Natural killer cell (primary cell): ENCODE measurements around the gene DOCK10. TPM values are rescaled to one million over a fixed set of nuclear protein-coding genes. Genes with fewer than 3 reads are reported as not detected.

Experiments
- ATAC-seq, 3 donors: fragments of 150-1000 bp in 2 of 3; fragments of 200-7000 bp in 1 of 3; cut with Tn5 transposase; 1 replicate in 1 of 3; 2 replicates in 2 of 3; pipeline ENCODE4 v1.10.0; 2021; ENCODE audit warnings: mild to moderate bottlenecking in 2 of 3, moderate library complexity in 2 of 3
- DNase-seq, 2 donors: peaks; one replicate each; pipeline versions ENCODE4 v3.0.0 to v3.0.0-alpha.2; 2013 to 2021; ENCODE audit warnings: mixed read lengths in 1 of 2
- H3K27ac ChIP-seq: one replicate; pipeline ENCODE4 v1.5.1; 2013; ENCODE audit warnings: mild to moderate bottlenecking, low read length
- H3K27me3 ChIP-seq: one replicate; pipeline ENCODE4 v1.6.1; 2013; ENCODE audit warnings: low read length; ENCODE audit not compliant: control insufficient read depth, insufficient read depth
- H3K36me3 ChIP-seq: one replicate; pipeline ENCODE4 v1.6.1; 2013; ENCODE audit warnings: low read length; ENCODE audit not compliant: control insufficient read depth, insufficient read depth
- H3K4me1 ChIP-seq: one replicate; pipeline ENCODE4 v1.6.1; 2013; ENCODE audit warnings: low read length; ENCODE audit not compliant: control insufficient read depth, insufficient read depth
- H3K4me3 ChIP-seq: one replicate; pipeline ENCODE4 v1.5.1; 2013; ENCODE audit warnings: low read length
- H3K9me3 ChIP-seq: one replicate; pipeline ENCODE4 v1.6.1; 2013; ENCODE audit warnings: low read length; ENCODE audit not compliant: control insufficient read depth, insufficient read depth
- H3K27ac Mint-ChIP-seq, 2 donors: one replicate each; pipeline ENCODE4 v1.8.0; 2022; ENCODE audit warnings: mild to moderate bottlenecking in 2 of 2, mixed read lengths in 2 of 2, moderate library complexity in 1 of 2
- H3K27me3 Mint-ChIP-seq, 2 donors: one replicate each; pipeline ENCODE4 v1.8.0; 2022; ENCODE audit warnings: low read depth in 2 of 2, mixed read lengths in 2 of 2
- H3K36me3 Mint-ChIP-seq: one replicate; pipeline ENCODE4 v1.8.0; 2022; ENCODE audit warnings: mixed read lengths
- H3K4me1 Mint-ChIP-seq, 2 donors: one replicate each; pipeline ENCODE4 v1.8.0; 2022; ENCODE audit warnings: mixed read lengths in 2 of 2
- H3K4me3 Mint-ChIP-seq: one replicate; pipeline ENCODE4 v1.8.0; 2022; ENCODE audit warnings: mild to moderate bottlenecking, moderate library complexity, mixed read lengths
- H3K9me3 Mint-ChIP-seq, 2 donors: one replicate each; pipeline ENCODE4 v1.8.0; 2022; ENCODE audit warnings: mixed read lengths in 2 of 2
- CTCF ChIP-seq: fragments of 200-600 bp; IDR thresholded peaks from one replicate; pipeline ENCODE4 v1.8.0; 2022; ENCODE audit warnings: antibody characterized with exemption
- WGBS: methylation state at CpG from one replicate; pipeline ENCODE4 v1.1.7; 2013; ENCODE audit warnings: missing lambda C conversion rate; ENCODE audit not compliant: insufficient coverage; 5-methylcytosine and 5-hydroxymethylcytosine counted together
- intact Hi-C: fragments of 100-400 bp; cut with micrococcal nuclease; formaldehyde crosslinking; loops from one replicate; pipeline ENCODE4 v1.14.2; 2022
- total RNA-seq, 4 donors: library from RNA; stranded (reverse); fragments of 120-200 nt in 1 of 4; gene quantifications; one replicate each; pipeline versions ENCODE4 v1.2.3 to v1.2.4, GENCODE V29; 2013 to 2022

Gene DOCK10
- total RNA-seq, 3 donors from 2014 or later (not counting 1 experiment from before 2014, with no cell fraction given) = 181 to 213 (median 182) TPM

GRCh38 chr2:224925061-224925809 lies 117.0 kb downstream of the DOCK10 start:
- H3K36me3 ChIP-seq = peaks cover 24% of the 10 kb centered on the region
- DNase-seq = no peak
- Mint-ChIP-seq H3K9me3 (no peaks in the 10 kb centered on the region), H3K27ac (peak overlapping the region; percentile 80 to 90), H3K4me1 (peaks cover 72% of the 10 kb centered on the region in 2 donors), H3K36me3 (no peaks in the 10 kb centered on the region), H3K4me3 (peak overlapping the region; percentile 72), H3K27me3 (no peaks in the 10 kb centered on the region)
- H3K27me3 ChIP-seq = no peaks in the 10 kb centered on the region
- intact Hi-C loops = loop anchor here (5.0 kb wide), 1 partner anchor 117 kb away; the partner anchor contains the start of gene DOCK10
- H3K9me3 ChIP-seq = no peaks in the 10 kb centered on the region
- H3K4me3 ChIP-seq = no peak overlapping the region
- peak overlapping the region; percentile 63 for H3K27ac ChIP-seq
- TF ChIP-seq CTCF = no peak
- peaks cover 64% of the 10 kb centered on the region for H3K4me1 ChIP-seq
- ATAC-seq = no peak
- WGBS = 59% methylated on average over 2 of the region's 3 CpGs

- no CpG with 5 or more reads among the region's 2 CpGs for WGBS
- H3K9me3 ChIP-seq = no peaks in the 10 kb centered on the region
- H3K27me3 ChIP-seq = no peaks in the 10 kb centered on the region
- Mint-ChIP-seq H3K27ac (peak overlapping the region; percentile 80 to 90), H3K4me3 (peak overlapping the region; percentile 72), H3K4me1 (peaks cover 66% of the 10 kb centered on the region in 2 donors), H3K9me3 (no peaks in the 10 kb centered on the region), H3K36me3 (no peaks in the 10 kb centered on the region), H3K27me3 (no peaks in the 10 kb centered on the region)
- intact Hi-C loops = loop anchor here (5.0 kb wide), 1 partner anchor 118 kb away; the partner anchor contains the start of gene DOCK10
- ATAC-seq = no peak
- H3K4me1 ChIP-seq = peaks cover 65% of the 10 kb centered on the region
- no peak overlapping the region for H3K4me3 ChIP-seq
- DNase-seq = no peak
- TF ChIP-seq CTCF = no peak
- H3K36me3 ChIP-seq = peaks cover 23% of the 10 kb centered on the region
- H3K27ac ChIP-seq = peak overlapping the region; percentile 63
These were observed 117.6 kb downstream of the DOCK10 start for GRCh38 chr2:224924631-224925030.

GRCh38 chr2:224922142-224922727 lies 120.0 kb downstream of the DOCK10 start:
- Histone ChIP-seq H3K4me1 (peaks cover 44% of the 10 kb centered on the region), H3K27ac (peak overlapping the region; percentile 67), H3K36me3 (peaks cover 20% of the 10 kb centered on the region), H3K9me3 (no peaks in the 10 kb centered on the region), H3K27me3 (no peaks in the 10 kb centered on the region), H3K4me3 (no peak overlapping the region)
- WGBS = 0% methylated on average over 1 of the region's 2 CpGs
- Mint-ChIP-seq H3K4me3 (peak overlapping the region; percentile 58), H3K9me3 (no peaks in the 10 kb centered on the region), H3K4me1 (peaks cover 42% of the 10 kb centered on the region in 2 donors), H3K27me3 (no peaks in the 10 kb centered on the region), H3K27ac (peak overlapping the region; percentile 33 to 90), H3K36me3 (no peaks in the 10 kb centered on the region)
- DNase-seq (no peak), ATAC-seq (peak in 2 of 3 donors; percentile 21 to 36)
- TF ChIP-seq CTCF = no peak
- intact Hi-C loops = no loop called here
